ENCODE data around the gene ANKRD13B. TPM values are rescaled to one million over a fixed set of nuclear protein-coding genes. Genes with fewer than 3 reads are reported as not detected.

Gene ANKRD13B
- total and polyA plus RNA-seq, 8 donors, result 1.0 to 5.8 (median 3.5) TPM

- WGBS, 2 donors, result 27 to 31% methylated on average over 31 of the region's 31 CpGs
- peaks cover 15 to 29% (median 20%) of the 10 kb centered on the region in 3 donors for H3K4me1 ChIP-seq
- ATAC-seq (peak in 2 of 4 donors; percentile 1 to 13), FAIRE-seq (no peak), DNase-seq (peak in 3 of 6 donors; percentile 35 to 66 (median 51))
- no peak for TF ChIP-seq CTCF (IDR thresholded peaks at IDR 0.05)
- no peaks in the 10 kb centered on the region for H3K9me3 ChIP-seq
- peak overlapping the region in 2 of 4 donors; percentile 10 to 20 for H3K4me3 ChIP-seq
- intact Hi-C loops (cut with DNase I), result no loop called here
- H3K27ac ChIP-seq, result peak overlapping the region in 2 of 4 donors; percentile 33 to 48
- no peaks in the 10 kb centered on the region for H3K36me3 ChIP-seq
- no peaks in the 10 kb centered on the region for H3K27me3 ChIP-seq
These were observed 1.7 kb upstream of the ANKRD13B start for GRCh38 chr17:29591146-29591736.

DNA sequence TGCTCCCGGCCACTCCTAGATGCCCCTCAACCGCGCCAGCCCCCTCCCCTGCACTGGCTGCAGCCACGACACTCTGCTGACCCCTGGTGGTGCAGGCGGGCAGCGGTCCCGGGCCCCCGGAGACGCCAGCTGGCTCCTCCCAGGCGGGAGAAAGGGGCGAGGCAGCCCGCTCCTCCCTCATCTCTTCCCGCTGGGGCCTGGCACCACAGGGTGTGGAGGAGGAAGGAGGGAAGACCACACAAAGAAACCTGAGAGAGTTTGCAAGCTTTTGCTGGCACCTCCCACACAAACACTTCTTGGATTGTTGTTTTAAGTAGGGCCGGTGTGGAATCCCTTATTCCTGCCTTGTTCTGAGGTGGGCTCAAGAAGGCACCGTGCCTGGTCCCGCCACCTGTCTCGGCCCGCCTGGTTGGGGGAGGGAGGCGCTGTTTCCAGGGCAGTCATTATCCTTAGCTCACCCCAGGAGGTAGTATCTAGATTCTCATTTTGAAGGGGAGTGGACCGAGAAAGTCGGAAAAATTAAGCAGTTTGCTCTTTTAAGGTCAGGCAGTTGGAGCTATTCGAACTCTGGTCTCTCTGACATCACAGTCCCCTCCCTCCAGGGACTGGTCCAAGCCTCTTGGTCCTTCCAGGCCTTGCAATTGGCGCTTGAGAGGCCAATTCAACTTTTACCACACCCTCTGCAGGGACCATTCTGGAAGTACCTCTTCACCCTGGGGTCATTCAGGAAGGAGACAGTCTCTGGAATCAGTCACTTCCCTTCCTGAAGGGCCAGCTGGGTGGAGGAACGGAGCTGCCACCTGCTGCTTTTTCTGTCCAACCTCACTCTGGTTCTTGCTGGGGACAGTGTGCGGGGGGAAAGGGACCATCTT is 959 bp upstream of the ANKRD13B start:
- 14 to 18% methylated on average over 25 of the region's 25 CpGs for WGBS, 2 donors
- TF ChIP-seq CTCF (IDR thresholded peaks at IDR 0.05), result peak; percentile 90 to 98 (median 95)
- Histone ChIP-seq H3K9me3 (no peaks in the 10 kb centered on the region), H3K4me3 (peak overlapping the region in 2 of 4 donors; percentile 10 to 20), H3K27ac (peak overlapping the region in 3 of 4 donors; percentile 16 to 48 (median 33)), H3K4me1 (peaks cover 15 to 29% (median 20%) of the 10 kb centered on the region in 3 donors), H3K27me3 (no peaks in the 10 kb centered on the region), H3K36me3 (no peaks in the 10 kb centered on the region)
- FAIRE-seq (no peak), ATAC-seq (peak; percentile 67 to 86 (median 80)), DNase-seq (peak; percentile 84 to 97 (median 90))
- intact Hi-C loops (cut with DNase I), result no loop called here

DNA sequence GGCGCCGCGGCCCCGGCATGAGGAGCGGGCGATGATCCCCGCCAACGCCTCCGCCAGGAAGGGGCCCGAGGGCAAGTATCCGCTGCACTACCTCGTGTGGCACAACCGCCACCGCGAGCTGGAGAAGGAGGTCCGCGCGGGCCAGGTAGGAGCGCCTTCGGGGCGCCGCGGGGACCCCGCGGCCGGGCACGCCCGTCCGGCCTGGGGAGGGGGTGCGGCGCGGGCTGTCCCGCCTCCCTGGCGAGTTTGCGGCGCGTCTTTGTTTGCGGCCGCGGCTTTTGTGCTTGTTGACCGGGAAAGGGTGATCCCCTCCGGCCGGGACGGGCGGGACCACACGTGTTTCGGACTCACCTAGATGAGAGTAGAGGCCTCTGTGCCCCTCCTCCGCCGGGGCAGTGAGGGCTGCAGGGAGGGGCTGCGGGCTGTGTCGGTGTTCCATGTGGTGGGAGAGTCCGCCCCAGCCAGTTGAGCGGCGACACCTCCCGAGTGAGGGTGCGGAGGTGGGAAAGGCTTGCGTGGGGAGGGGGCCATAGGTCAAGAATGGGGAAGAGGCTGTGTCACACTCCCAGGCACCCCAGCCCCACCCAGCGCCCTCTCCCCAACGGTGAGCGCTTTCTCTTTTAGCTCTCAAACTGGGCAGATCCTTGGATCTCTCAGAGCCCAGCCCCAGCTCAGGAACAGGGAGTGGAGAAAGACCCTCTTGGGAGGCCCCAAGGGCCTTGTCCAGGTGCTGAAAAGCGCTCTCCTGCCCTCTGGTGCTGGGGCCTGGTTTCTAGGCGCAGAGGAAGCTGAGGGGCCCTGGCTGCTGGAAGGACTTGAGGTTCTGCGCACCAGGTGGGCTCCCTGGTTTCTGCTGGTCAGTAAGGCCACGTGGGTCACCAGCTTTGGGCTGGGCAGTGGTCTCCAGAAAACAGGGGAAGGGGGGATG is 923 bp downstream of the ANKRD13B start:
- 9 to 11% methylated on average over 61 to 64 of the region's 64 CpGs for WGBS, 2 donors
- no peak for TF ChIP-seq CTCF (IDR thresholded peaks at IDR 0.05)
- intact Hi-C loops (cut with DNase I), result no loop called here
- no peaks in the 10 kb centered on the region for H3K9me3 ChIP-seq
- H3K27me3 ChIP-seq, result no peaks in the 10 kb centered on the region
- H3K4me1 ChIP-seq, result peaks cover 15 to 29% (median 20%) of the 10 kb centered on the region in 3 donors
- peak overlapping the region; percentile 39 to 73 (median 56) for H3K4me3 ChIP-seq
- no peak overlapping the region for H3K27ac ChIP-seq
- DNase-seq, result peak in 5 of 6 donors; percentile 13 to 75 (median 40)
- no peak for ATAC-seq
- FAIRE-seq, result no peak
- no peaks in the 10 kb centered on the region for H3K36me3 ChIP-seq

DNA sequence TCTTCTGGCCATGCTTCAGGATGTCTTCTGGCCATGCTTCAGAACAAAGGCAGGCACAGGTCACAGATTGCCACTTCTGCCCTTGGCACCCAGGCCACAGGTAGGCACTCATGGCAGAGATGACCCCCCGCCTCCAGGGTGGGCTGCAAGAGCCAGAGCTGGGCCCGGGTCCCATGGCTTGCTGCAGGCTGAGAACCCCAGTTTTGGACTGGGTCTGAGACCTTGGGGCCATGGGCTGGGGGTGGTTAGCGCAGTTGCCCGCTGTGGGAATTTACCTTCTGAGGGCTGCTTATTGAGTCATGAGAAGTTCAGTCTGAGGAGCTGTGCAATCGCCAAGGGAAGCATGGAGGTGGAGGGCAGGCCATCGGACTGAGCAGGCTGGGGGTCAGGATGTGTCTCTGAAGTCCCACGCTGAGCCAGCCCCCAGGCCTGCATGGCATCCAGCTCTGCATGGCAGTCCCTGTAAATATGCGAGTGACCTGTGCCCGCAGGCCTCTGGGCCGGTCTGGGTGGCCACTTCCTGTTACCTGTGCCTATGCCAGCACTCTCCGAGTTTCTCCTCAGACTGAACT is 1.7 kb downstream of the ANKRD13B start:
- FAIRE-seq (no peak), DNase-seq (peak in 3 of 6 donors; percentile 2 to 74 (median 32)), ATAC-seq (no peak)
- H3K27me3 ChIP-seq, result no peaks in the 10 kb centered on the region
- 84 to 95% methylated on average over 11 of the region's 11 CpGs for WGBS, 2 donors
- H3K4me1 ChIP-seq, result peaks cover 15 to 29% (median 20%) of the 10 kb centered on the region in 3 donors
- no peak overlapping the region for H3K27ac ChIP-seq
- H3K4me3 ChIP-seq, result no peak overlapping the region
- H3K36me3 ChIP-seq, result no peaks in the 10 kb centered on the region
- TF ChIP-seq CTCF (IDR thresholded peaks at IDR 0.05), result no peak
- H3K9me3 ChIP-seq, result no peaks in the 10 kb centered on the region
- intact Hi-C loops (cut with DNase I), result no loop called here
